Gastrocnemius medialis (tissue), 4 donors: ENCODE results near the gene RGS14. TPM values are rescaled to one million over a fixed set of nuclear protein-coding genes. Genes with fewer than 3 reads are reported as not detected.

Source experiments
- ATAC-seq, 2 donors: fragments of 150-250 bp; one replicate each; pipeline ENCODE4 v1.9.1; 2016
- DNase-seq, 2 donors: peaks; one replicate each; pipeline ENCODE4 v3.0.0-alpha.2; 2019
- H3K27ac ChIP-seq, 4 donors: fragments of 200-600 bp; sonication (generic); 1 replicate in 1 of 4; 2 replicates in 3 of 4; pipeline ENCODE4 v1.5.1; 2016 to 2018; ENCODE audit warnings: mild to moderate bottlenecking in 2 of 4, moderate library complexity in 1 of 4
- H3K27me3 ChIP-seq, 3 donors: fragments of 200-600 bp; sonication (generic) in 2 of 3; 1 replicate in 1 of 3; 2 replicates in 2 of 3; pipeline versions ENCODE4 v1.5.1 to v1.6.0; 2016 to 2019; ENCODE audit warnings: mild to moderate bottlenecking in 1 of 3, moderate library complexity in 1 of 3
- H3K36me3 ChIP-seq, 2 donors: fragments of 200-600 bp; sonication (generic) in 1 of 2; one replicate each; pipeline ENCODE4 v1.5.1; 2017 to 2018
- H3K4me1 ChIP-seq, 2 donors: fragments of 200-600 bp; sonication (generic) in 1 of 2; one replicate each; pipeline ENCODE4 v1.5.1; 2016 to 2017; ENCODE audit warnings: mild to moderate bottlenecking in 2 of 2
- H3K4me3 ChIP-seq, 4 donors: fragments of 200-600 bp; sonication (generic) in 3 of 4; 1 replicate in 1 of 4; 2 replicates in 3 of 4; pipeline ENCODE4 v1.5.1; 2016 to 2019; ENCODE audit warnings: mild to moderate bottlenecking in 2 of 4
- H3K9me3 ChIP-seq, 3 donors: fragments of 200-600 bp; sonication (generic) in 2 of 3; 1 replicate in 1 of 3; 2 replicates in 2 of 3; pipeline ENCODE4 v1.5.1; 2016 to 2019
- POLR2A ChIP-seq, 2 donors: fragments of 450-650 bp; IDR thresholded peaks; one replicate each; pipeline ENCODE4 v1.6.1; 2017; ENCODE audit warnings: antibody characterized with exemption in 2 of 2, mild to moderate bottlenecking in 2 of 2, moderate library complexity in 2 of 2
- in situ Hi-C, 4 donors: fragments of 200-750 bp; cut with MboI; loops; one replicate each; pipeline versions ENCODE4 v1.15.0 to v1.8.0; 2017; ENCODE audit warnings: low sequenced_read_pairs in 4 of 4
- intact Hi-C: fragments of 100-400 bp; cut with DNase I; formaldehyde crosslinking; loops from one replicate; pipeline ENCODE4 v1.15.1; 2023; ENCODE audit warnings: low total_unique reads
- total RNA-seq, 4 donors: library from RNA; depleted of rRNA; stranded (reverse); fragments of >200 nt; gene quantifications; one replicate each; pipeline versions ENCODE4 v1.1.0 to v1.2.3, GENCODE V29; 2016
- TF ChIP-seq, protein P1 (sequence below), 5 experiments: fragments of 450-650 bp in 3 of 5; fragments of 200-600 bp in 2 of 5; sonication (generic) in 2 of 5; IDR thresholded peaks in 4 of 5; conservative IDR thresholded peaks in 1 of 5; 1 replicate in 4 of 5; 2 replicates in 1 of 5; pipeline ENCODE4 v1.5.1; 2016 to 2019; ENCODE audit warnings: antibody characterized with exemption in 5 of 5, mild to moderate bottlenecking in 3 of 5, moderate library complexity in 3 of 5

Gene RGS14
- total RNA-seq, 4 donors from 2014 or later = 1.6 to 25.9 (median 5.0) TPM

GRCh38 chr5:177350776-177351391 lies 6.8 kb upstream of the RGS14 start:
- Histone ChIP-seq H3K4me3 (peak overlapping the region; percentile 74 to 90 (median 77)), H3K27ac (peak overlapping the region; percentile 80 to 96 (median 90)), H3K27me3 (no peaks in the 10 kb centered on the region), H3K4me1 (peaks cover 27 to 34% of the 10 kb centered on the region in 2 donors), H3K9me3 (no peaks in the 10 kb centered on the region), H3K36me3 (peaks cover 0 to 8% of the 10 kb centered on the region in 2 donors)
- intact Hi-C loops = loop anchor here (2.0 kb wide), 1 partner anchor 48 kb away; the partner anchor contains the start of genes PRELID1 and RAB24
- in situ Hi-C loops = no loop called here
- DNase-seq (no peak), ATAC-seq (no peak)
- TF ChIP-seq, protein P1, sequence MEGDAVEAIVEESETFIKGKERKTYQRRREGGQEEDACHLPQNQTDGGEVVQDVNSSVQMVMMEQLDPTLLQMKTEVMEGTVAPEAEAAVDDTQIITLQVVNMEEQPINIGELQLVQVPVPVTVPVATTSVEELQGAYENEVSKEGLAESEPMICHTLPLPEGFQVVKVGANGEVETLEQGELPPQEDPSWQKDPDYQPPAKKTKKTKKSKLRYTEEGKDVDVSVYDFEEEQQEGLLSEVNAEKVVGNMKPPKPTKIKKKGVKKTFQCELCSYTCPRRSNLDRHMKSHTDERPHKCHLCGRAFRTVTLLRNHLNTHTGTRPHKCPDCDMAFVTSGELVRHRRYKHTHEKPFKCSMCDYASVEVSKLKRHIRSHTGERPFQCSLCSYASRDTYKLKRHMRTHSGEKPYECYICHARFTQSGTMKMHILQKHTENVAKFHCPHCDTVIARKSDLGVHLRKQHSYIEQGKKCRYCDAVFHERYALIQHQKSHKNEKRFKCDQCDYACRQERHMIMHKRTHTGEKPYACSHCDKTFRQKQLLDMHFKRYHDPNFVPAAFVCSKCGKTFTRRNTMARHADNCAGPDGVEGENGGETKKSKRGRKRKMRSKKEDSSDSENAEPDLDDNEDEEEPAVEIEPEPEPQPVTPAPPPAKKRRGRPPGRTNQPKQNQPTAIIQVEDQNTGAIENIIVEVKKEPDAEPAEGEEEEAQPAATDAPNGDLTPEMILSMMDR (IDR thresholded peaks at IDR 0.05 in 4 of 5, conservative IDR thresholded peaks at IDR 0.05 in 1 of 5) = no peak
- TF ChIP-seq POLR2A (IDR thresholded peaks at IDR 0.05) = no peak

GRCh38 chr5:177351392-177352329 lies 6.1 kb upstream of the RGS14 start, which contains the start of gene LMAN2:
TSS of gene LMAN2 (minus strand) at chr5:177351668. CDS start at chr5:177351647, 21 bp downstream.
- Histone ChIP-seq H3K4me3 (peak within 1 kb of the TSS; percentile 74 to 90 (median 77)), H3K27ac (peak within 1 kb of the TSS; percentile 80 to 96 (median 90)), H3K9me3 (no peaks in the 10 kb centered on the region), H3K27me3 (no peaks in the 10 kb centered on the region), H3K4me1 (peaks cover 27 to 33% of the 10 kb centered on the region in 2 donors), H3K36me3 (peaks cover 0 to 8% of the 10 kb centered on the region in 2 donors)
- peak; percentile 38 to 79 for TF ChIP-seq POLR2A (IDR thresholded peaks at IDR 0.05)
- TF ChIP-seq, protein P1 (IDR thresholded peaks at IDR 0.05 in 4 of 5, conservative IDR thresholded peaks at IDR 0.05 in 1 of 5) = no peak
- in situ Hi-C loops = no loop called here
- peak; percentile 93 for DNase-seq
- intact Hi-C loops = loop anchor here (2.0 kb wide), 1 partner anchor 49 kb away; the partner anchor contains the start of genes PRELID1 and RAB24
- peak; percentile 99 for ATAC-seq

GRCh38 chr5:177353093-177353492 lies 4.6 kb upstream of the RGS14 start:
- Histone ChIP-seq H3K4me1 (peaks cover 25 to 27% of the 10 kb centered on the region in 2 donors), H3K27ac (no peak overlapping the region), H3K4me3 (no peak overlapping the region), H3K9me3 (no peaks in the 10 kb centered on the region), H3K27me3 (no peaks in the 10 kb centered on the region), H3K36me3 (peaks cover 0 to 8% of the 10 kb centered on the region in 2 donors)
- no peak for ATAC-seq
- no peak for DNase-seq
- TF ChIP-seq, protein P1 (IDR thresholded peaks at IDR 0.05 in 4 of 5, conservative IDR thresholded peaks at IDR 0.05 in 1 of 5) = no peak
- TF ChIP-seq POLR2A (IDR thresholded peaks at IDR 0.05) = no peak
- in situ Hi-C loops (no loop called here), intact Hi-C loops (no loop called here)

DNA sequence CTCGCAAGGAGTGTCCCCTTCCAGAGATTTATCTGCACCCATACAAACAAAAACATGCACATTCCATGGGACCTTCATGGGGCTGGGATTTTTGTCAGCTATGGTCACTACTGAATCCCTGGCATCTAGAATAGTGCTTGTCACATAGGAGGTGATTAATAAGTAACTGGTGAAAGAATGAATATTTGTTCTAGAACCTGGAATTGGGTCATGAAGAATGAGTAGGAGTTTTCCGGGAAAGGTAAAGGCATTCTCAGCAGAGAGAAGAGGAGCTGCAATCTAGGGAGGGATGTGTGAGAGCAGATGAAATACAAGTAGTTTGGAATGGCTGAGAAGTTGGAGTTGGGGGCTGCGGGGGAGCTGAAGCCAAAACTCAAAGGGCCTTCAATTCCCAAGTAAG lies 3.5 kb upstream of the RGS14 start:
- H3K27ac ChIP-seq = no peak overlapping the region
- in situ Hi-C loops = no loop called here
- no peaks in the 10 kb centered on the region for H3K9me3 ChIP-seq
- no peaks in the 10 kb centered on the region for H3K27me3 ChIP-seq
- no peak for TF ChIP-seq POLR2A (IDR thresholded peaks at IDR 0.05)
- TF ChIP-seq, protein P1 (IDR thresholded peaks at IDR 0.05 in 4 of 5, conservative IDR thresholded peaks at IDR 0.05 in 1 of 5) = no peak
- intact Hi-C loops = no loop called here
- H3K36me3 ChIP-seq = peaks cover 0 to 8% of the 10 kb centered on the region in 2 donors
- ATAC-seq (no peak), DNase-seq (no peak)
- H3K4me3 ChIP-seq = no peak overlapping the region
- H3K4me1 ChIP-seq = peaks cover 29 to 32% of the 10 kb centered on the region in 2 donors
